ENCODE data around the gene ESPL1. TPM values are rescaled to one million over a fixed set of nuclear protein-coding genes. Genes with fewer than 3 reads are reported as not detected.

The ESPL1 gene
- total RNA-seq, 1 experiment from 2014 or later: 61.4 TPM

DNA sequence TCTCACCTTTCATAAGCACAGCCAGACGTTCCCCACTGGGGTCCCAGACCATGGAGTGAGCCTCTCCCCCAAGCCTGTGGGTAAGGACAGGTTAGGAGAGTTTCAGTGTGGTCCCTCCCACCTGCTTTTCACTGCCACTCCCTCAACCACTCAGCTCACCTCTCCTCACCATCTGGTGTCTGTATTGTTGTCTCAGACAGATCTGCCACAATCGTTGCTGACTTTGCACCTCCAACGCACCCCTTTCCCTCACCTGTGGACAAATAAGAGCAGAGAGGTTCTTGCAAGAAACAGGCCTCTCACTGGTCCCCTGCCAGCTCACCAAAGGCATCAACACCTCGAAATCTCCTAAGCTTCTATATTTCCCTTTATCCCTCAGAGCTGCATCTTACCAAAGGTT, 40.2 kb downstream of the ESPL1 start:
- Mint-ChIP-seq H3K36me3 (peaks cover 34% of the 10 kb centered on the region), H3K4me3 (no peak overlapping the region), H3K27ac (no peak overlapping the region), H3K27me3 (ENCODE audit: low read depth) (no peaks in the 10 kb centered on the region), H3K9me3 (no peaks in the 10 kb centered on the region), H3K4me1 (no peaks in the 10 kb centered on the region)
- POLR2A ChIA-PET: no interaction called here
- DNase-seq (ENCODE audit: low spot score): no peak
- TF ChIP-seq GABPB1 (CRISPR knock-in tag; IDR thresholded peaks at IDR 0.05): no peak
- TF ChIP-seq ZBTB21 (CRISPR knock-in tag; IDR thresholded peaks at IDR 0.05; ENCODE audit: borderline replicate concordance): no peak
- no peak for TF ChIP-seq FOXP4 (CRISPR knock-in tag; IDR thresholded peaks at IDR 0.05)
- TF ChIP-seq, protein P1, sequence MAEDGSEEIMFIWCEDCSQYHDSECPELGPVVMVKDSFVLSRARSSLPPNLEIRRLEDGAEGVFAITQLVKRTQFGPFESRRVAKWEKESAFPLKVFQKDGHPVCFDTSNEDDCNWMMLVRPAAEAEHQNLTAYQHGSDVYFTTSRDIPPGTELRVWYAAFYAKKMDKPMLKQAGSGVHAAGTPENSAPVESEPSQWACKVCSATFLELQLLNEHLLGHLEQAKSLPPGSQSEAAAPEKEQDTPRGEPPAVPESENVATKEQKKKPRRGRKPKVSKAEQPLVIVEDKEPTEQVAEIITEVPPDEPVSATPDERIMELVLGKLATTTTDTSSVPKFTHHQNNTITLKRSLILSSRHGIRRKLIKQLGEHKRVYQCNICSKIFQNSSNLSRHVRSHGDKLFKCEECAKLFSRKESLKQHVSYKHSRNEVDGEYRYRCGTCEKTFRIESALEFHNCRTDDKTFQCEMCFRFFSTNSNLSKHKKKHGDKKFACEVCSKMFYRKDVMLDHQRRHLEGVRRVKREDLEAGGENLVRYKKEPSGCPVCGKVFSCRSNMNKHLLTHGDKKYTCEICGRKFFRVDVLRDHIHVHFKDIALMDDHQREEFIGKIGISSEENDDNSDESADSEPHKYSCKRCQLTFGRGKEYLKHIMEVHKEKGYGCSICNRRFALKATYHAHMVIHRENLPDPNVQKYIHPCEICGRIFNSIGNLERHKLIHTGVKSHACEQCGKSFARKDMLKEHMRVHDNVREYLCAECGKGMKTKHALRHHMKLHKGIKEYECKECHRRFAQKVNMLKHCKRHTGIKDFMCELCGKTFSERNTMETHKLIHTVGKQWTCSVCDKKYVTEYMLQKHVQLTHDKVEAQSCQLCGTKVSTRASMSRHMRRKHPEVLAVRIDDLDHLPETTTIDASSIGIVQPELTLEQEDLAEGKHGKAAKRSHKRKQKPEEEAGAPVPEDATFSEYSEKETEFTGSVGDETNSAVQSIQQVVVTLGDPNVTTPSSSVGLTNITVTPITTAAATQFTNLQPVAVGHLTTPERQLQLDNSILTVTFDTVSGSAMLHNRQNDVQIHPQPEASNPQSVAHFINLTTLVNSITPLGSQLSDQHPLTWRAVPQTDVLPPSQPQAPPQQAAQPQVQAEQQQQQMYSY (CRISPR knock-in tag; IDR thresholded peaks at IDR 0.05): no peak
- no peak for TF ChIP-seq GTF2I (CRISPR knock-in tag; conservative IDR thresholded peaks at IDR 0.05)
- TF ChIP-seq GRHL2 (CRISPR knock-in tag; IDR thresholded peaks at IDR 0.05; ENCODE audit: insufficient replicate concordance, severe bottlenecking): no peak
- TF ChIP-seq, protein P2, sequence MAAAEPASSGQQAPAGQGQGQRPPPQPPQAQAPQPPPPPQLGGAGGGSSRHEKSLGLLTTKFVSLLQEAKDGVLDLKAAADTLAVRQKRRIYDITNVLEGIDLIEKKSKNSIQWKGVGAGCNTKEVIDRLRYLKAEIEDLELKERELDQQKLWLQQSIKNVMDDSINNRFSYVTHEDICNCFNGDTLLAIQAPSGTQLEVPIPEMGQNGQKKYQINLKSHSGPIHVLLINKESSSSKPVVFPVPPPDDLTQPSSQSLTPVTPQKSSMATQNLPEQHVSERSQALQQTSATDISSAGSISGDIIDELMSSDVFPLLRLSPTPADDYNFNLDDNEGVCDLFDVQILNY (CRISPR knock-in tag; IDR thresholded peaks at IDR 0.05): no peak
- TF ChIP-seq, protein P3, sequence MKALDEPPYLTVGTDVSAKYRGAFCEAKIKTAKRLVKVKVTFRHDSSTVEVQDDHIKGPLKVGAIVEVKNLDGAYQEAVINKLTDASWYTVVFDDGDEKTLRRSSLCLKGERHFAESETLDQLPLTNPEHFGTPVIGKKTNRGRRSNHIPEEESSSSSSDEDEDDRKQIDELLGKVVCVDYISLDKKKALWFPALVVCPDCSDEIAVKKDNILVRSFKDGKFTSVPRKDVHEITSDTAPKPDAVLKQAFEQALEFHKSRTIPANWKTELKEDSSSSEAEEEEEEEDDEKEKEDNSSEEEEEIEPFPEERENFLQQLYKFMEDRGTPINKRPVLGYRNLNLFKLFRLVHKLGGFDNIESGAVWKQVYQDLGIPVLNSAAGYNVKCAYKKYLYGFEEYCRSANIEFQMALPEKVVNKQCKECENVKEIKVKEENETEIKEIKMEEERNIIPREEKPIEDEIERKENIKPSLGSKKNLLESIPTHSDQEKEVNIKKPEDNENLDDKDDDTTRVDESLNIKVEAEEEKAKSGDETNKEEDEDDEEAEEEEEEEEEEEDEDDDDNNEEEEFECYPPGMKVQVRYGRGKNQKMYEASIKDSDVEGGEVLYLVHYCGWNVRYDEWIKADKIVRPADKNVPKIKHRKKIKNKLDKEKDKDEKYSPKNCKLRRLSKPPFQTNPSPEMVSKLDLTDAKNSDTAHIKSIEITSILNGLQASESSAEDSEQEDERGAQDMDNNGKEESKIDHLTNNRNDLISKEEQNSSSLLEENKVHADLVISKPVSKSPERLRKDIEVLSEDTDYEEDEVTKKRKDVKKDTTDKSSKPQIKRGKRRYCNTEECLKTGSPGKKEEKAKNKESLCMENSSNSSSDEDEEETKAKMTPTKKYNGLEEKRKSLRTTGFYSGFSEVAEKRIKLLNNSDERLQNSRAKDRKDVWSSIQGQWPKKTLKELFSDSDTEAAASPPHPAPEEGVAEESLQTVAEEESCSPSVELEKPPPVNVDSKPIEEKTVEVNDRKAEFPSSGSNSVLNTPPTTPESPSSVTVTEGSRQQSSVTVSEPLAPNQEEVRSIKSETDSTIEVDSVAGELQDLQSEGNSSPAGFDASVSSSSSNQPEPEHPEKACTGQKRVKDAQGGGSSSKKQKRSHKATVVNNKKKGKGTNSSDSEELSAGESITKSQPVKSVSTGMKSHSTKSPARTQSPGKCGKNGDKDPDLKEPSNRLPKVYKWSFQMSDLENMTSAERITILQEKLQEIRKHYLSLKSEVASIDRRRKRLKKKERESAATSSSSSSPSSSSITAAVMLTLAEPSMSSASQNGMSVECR (CRISPR knock-in tag; IDR thresholded peaks at IDR 0.05; ENCODE audit: borderline replicate concordance): no peak
- TF ChIP-seq, protein P4, sequence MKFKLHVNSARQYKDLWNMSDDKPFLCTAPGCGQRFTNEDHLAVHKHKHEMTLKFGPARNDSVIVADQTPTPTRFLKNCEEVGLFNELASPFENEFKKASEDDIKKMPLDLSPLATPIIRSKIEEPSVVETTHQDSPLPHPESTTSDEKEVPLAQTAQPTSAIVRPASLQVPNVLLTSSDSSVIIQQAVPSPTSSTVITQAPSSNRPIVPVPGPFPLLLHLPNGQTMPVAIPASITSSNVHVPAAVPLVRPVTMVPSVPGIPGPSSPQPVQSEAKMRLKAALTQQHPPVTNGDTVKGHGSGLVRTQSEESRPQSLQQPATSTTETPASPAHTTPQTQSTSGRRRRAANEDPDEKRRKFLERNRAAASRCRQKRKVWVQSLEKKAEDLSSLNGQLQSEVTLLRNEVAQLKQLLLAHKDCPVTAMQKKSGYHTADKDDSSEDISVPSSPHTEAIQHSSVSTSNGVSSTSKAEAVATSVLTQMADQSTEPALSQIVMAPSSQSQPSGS (CRISPR knock-in tag; IDR thresholded peaks at IDR 0.05; ENCODE audit: borderline replicate concordance, low read depth): no peak
- no peak for TF ChIP-seq ZBTB43 (CRISPR knock-in tag; IDR thresholded peaks at IDR 0.05)
- TF ChIP-seq NFYB (CRISPR knock-in tag; conservative IDR thresholded peaks at IDR 0.05; ENCODE audit: low read depth): no peak
- TF ChIP-seq, protein P5, sequence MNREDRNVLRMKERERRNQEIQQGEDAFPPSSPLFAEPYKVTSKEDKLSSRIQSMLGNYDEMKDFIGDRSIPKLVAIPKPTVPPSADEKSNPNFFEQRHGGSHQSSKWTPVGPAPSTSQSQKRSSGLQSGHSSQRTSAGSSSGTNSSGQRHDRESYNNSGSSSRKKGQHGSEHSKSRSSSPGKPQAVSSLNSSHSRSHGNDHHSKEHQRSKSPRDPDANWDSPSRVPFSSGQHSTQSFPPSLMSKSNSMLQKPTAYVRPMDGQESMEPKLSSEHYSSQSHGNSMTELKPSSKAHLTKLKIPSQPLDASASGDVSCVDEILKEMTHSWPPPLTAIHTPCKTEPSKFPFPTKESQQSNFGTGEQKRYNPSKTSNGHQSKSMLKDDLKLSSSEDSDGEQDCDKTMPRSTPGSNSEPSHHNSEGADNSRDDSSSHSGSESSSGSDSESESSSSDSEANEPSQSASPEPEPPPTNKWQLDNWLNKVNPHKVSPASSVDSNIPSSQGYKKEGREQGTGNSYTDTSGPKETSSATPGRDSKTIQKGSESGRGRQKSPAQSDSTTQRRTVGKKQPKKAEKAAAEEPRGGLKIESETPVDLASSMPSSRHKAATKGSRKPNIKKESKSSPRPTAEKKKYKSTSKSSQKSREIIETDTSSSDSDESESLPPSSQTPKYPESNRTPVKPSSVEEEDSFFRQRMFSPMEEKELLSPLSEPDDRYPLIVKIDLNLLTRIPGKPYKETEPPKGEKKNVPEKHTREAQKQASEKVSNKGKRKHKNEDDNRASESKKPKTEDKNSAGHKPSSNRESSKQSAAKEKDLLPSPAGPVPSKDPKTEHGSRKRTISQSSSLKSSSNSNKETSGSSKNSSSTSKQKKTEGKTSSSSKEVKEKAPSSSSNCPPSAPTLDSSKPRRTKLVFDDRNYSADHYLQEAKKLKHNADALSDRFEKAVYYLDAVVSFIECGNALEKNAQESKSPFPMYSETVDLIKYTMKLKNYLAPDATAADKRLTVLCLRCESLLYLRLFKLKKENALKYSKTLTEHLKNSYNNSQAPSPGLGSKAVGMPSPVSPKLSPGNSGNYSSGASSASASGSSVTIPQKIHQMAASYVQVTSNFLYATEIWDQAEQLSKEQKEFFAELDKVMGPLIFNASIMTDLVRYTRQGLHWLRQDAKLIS (CRISPR knock-in tag; IDR thresholded peaks at IDR 0.05; ENCODE audit: borderline replicate concordance): no peak
- TF ChIP-seq ZNF263 (CRISPR knock-in tag; IDR thresholded peaks at IDR 0.05; ENCODE audit: low read depth): no peak
- no peak for TF ChIP-seq ZNF423 (CRISPR knock-in tag; IDR thresholded peaks at IDR 0.05)
- no peak for TF ChIP-seq TCF7 (CRISPR knock-in tag; IDR thresholded peaks at IDR 0.05; ENCODE audit: low read depth)
- TF ChIP-seq SMAD3 (CRISPR knock-in tag; IDR thresholded peaks at IDR 0.05; ENCODE audit: borderline replicate concordance): no peak
- TF ChIP-seq HMGA2 (CRISPR knock-in tag; IDR thresholded peaks at IDR 0.05): no peak
- CTCF ChIA-PET: interaction anchor here (0.7 to 5.4 kb wide), 4 partner anchors 9 to 95 kb away, joined by 3 to 34 read pairs (median 3); partner anchors contain the start of genes AAAS, MYG1 and PFDN5
- ATAC-seq: no peak

Data from WTC11 (cell line).